HepG2 (cell line): ENCODE results near the gene DSCAML1.

ENCODE experiments used
- FOXA3 ChIP-seq: IDR thresholded peaks from 2 replicates; pipeline ENCODE4 v1.6.1; 2016; ENCODE audit warnings: missing genetic modification reagents, missing compliant biosample characterization
- GABPA ChIP-seq, 2 experiments: IDR thresholded peaks; 2 replicates each; pipeline ENCODE4 v1.6.1; 2011 to 2016; ENCODE audit warnings: low read depth in 2 of 2, low read length in 1 of 2, missing biosample characterization in 1 of 2, missing genetic modification characterization in 1 of 2
- KLF9 ChIP-seq: IDR thresholded peaks from 2 replicates; pipeline ENCODE4 v1.6.1; 2016; ENCODE audit warnings: low read depth
- MYC ChIP-seq: sonication (generic); formaldehyde crosslinking; IDR thresholded peaks from 2 replicates; pipeline ENCODE4 v1.9.0; 2021; ENCODE audit warnings: missing genetic modification reagents, borderline replicate concordance
- POLR2A ChIP-seq, 2 experiments: IDR thresholded peaks; 2 replicates each; pipeline ENCODE4 v1.6.1; 2011; ENCODE audit warnings: low read depth in 2 of 2, low read length in 2 of 2, mild to moderate bottlenecking in 1 of 2, moderate library complexity in 1 of 2; ENCODE audit not compliant: insufficient read depth in 1 of 2
- POLR2AphosphoS5 ChIP-seq: IDR thresholded peaks from 2 replicates; pipeline ENCODE4 v1.6.1; 2012; ENCODE audit warnings: low read depth, low read length
- SP1 ChIP-seq, 2 experiments: fragments of 450-650 bp in 1 of 2; sonication (generic) in 1 of 2; formaldehyde crosslinking in 1 of 2; IDR thresholded peaks; 2 replicates each; pipeline versions ENCODE4 v1.4.0 to v1.6.1; 2016 to 2020; ENCODE audit warnings: missing genetic modification reagents in 1 of 2
- SYNCRIP ChIP-seq: fragments of 200-400 bp; formaldehyde crosslinking; IDR thresholded peaks from 2 replicates; pipeline ENCODE4 v1.6.1; 2018; ENCODE audit warnings: mild to moderate bottlenecking, low read depth, low read length; ENCODE audit not compliant: insufficient read depth
- TERF1 ChIP-seq: sonication (generic); formaldehyde crosslinking; IDR thresholded peaks from 2 replicates; pipeline ENCODE4 v1.8.0; 2022; ENCODE audit warnings: mild to moderate bottlenecking, missing genetic modification reagents, moderate library complexity
- YY1 ChIP-seq: IDR thresholded peaks from 2 replicates; pipeline ENCODE4 v1.6.1; 2011; ENCODE audit warnings: low read length, low read depth, moderate library complexity, mild to moderate bottlenecking; ENCODE audit not compliant: insufficient read depth, insufficient replicate concordance
- ZNF768 ChIP-seq: sonication (generic); formaldehyde crosslinking; IDR thresholded peaks from 2 replicates; pipeline ENCODE4 v1.4.0; 2020; ENCODE audit warnings: missing genetic modification reagents
- TF ChIP-seq, protein P1 (sequence below): sonication (generic); formaldehyde crosslinking; conservative IDR thresholded peaks from 2 replicates; pipeline ENCODE4 v1.4.0; 2020; ENCODE audit warnings: missing genetic modification reagents

- TF ChIP-seq, protein P1, sequence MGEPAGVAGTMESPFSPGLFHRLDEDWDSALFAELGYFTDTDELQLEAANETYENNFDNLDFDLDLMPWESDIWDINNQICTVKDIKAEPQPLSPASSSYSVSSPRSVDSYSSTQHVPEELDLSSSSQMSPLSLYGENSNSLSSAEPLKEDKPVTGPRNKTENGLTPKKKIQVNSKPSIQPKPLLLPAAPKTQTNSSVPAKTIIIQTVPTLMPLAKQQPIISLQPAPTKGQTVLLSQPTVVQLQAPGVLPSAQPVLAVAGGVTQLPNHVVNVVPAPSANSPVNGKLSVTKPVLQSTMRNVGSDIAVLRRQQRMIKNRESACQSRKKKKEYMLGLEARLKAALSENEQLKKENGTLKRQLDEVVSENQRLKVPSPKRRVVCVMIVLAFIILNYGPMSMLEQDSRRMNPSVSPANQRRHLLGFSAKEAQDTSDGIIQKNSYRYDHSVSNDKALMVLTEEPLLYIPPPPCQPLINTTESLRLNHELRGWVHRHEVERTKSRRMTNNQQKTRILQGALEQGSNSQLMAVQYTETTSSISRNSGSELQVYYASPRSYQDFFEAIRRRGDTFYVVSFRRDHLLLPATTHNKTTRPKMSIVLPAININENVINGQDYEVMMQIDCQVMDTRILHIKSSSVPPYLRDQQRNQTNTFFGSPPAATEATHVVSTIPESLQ, result no peak
- TF ChIP-seq POLR2A (IDR thresholded peaks at IDR 0.05; ENCODE audit: insufficient read depth in 1 of 2, low read depth in 2 of 2, low read length in 2 of 2) (no peak), SYNCRIP (no peak), POLR2AphosphoS5 (no peak), FOXA3 (CRISPR knock-in tag) (no peak), GABPA (IDR thresholded peaks at IDR 0.05; ENCODE audit: low read depth, low read length) (no peak), GABPA (CRISPR knock-in tag; IDR thresholded peaks at IDR 0.05; ENCODE audit: low read depth) (no peak), ZNF768 (no peak), YY1 (no peak), TERF1 (no peak), SP1 (IDR thresholded peaks at IDR 0.05) (no peak), SP1 (CRISPR knock-in tag; IDR thresholded peaks at IDR 0.05) (no peak), KLF9 (CRISPR knock-in tag) (no peak), MYC (CRISPR knock-in tag) (no peak)
These were observed 51.7 kb downstream of the DSCAML1 start for GRCh38 chr11:117745346-117745745.
